Right cardiac atrium (tissue), 5 donors: ENCODE measurements around the gene MGAT4A. TPM values are rescaled to one million over a fixed set of nuclear protein-coding genes. Genes with fewer than 3 reads are reported as not detected.

Experiments
- ATAC-seq, 2 donors: fragments of 200-7000 bp; cut with Tn5 transposase; one replicate each; pipeline versions ENCODE4 v1.8.0 to v1.9.1; 2020; ENCODE audit warnings: moderate library complexity in 2 of 2, mild to moderate bottlenecking in 1 of 2
- DNase-seq, 3 donors: peaks; one replicate each; pipeline ENCODE4 v3.0.0-alpha.2; 2020
- H3K27ac ChIP-seq: one replicate; pipeline ENCODE4 v1.5.1; 2013; ENCODE audit warnings: mild to moderate bottlenecking, low read length, control low read depth, moderate library complexity
- H3K27me3 ChIP-seq: one replicate; pipeline ENCODE4 v1.6.1; 2013; ENCODE audit not compliant: control insufficient read depth, insufficient read depth
- H3K4me1 ChIP-seq: one replicate; pipeline ENCODE4 v1.6.1; 2013; ENCODE audit warnings: low read length; ENCODE audit not compliant: control insufficient read depth, insufficient read depth
- H3K4me3 ChIP-seq: one replicate; pipeline ENCODE4 v1.5.1; 2013; ENCODE audit warnings: low read length, control low read depth
- H3K9me3 ChIP-seq: one replicate; pipeline ENCODE4 v1.6.1; 2013; ENCODE audit warnings: low read length; ENCODE audit not compliant: control insufficient read depth
- WGBS: extraction: QIAGEN DNeasy Blood & Tissue Kit; methylation state at CpG from one replicate; pipeline ENCODE4 v1.1.7; 2013; 5-methylcytosine and 5-hydroxymethylcytosine counted together
- intact Hi-C, 4 donors: fragments of 100-400 bp; cut with DNase I; formaldehyde crosslinking; loops; one replicate each; pipeline versions ENCODE4 v1.11.0 to v1.14.0; 2022 to 2023
- polyA plus RNA-seq: library from polyadenylated mRNA; stranded (reverse); fragments of 200-250 nt; gene quantifications from one replicate; pipeline ENCODE4 v1.2.3, GENCODE V29; 2013
- total RNA-seq, 4 donors: library from RNA; stranded (reverse); fragmentation: NEBNext Ultra II Directional; extraction: Animal tissue kit (Norgen Biotek cat#: 25700); gene quantifications; one replicate each; pipeline ENCODE4 v1.2.1, GENCODE V29; 2021
- donor health status: healthy with polysubstance abuse.
- donor health status: DM: no; HTN: yes; CAD: no.
- donor health status: DM: no; HTN: no; CAD: no.
- donor health status: DM: no; HTN: yes; CAD: no; lungs with severe emphysema.
- donor health status: DM: yes; HTN: yes; CAD: no.

MGAT4A gene
- total and polyA plus RNA-seq, 5 donors = 5.2 to 37.2 (median 24.9) TPM

DNA sequence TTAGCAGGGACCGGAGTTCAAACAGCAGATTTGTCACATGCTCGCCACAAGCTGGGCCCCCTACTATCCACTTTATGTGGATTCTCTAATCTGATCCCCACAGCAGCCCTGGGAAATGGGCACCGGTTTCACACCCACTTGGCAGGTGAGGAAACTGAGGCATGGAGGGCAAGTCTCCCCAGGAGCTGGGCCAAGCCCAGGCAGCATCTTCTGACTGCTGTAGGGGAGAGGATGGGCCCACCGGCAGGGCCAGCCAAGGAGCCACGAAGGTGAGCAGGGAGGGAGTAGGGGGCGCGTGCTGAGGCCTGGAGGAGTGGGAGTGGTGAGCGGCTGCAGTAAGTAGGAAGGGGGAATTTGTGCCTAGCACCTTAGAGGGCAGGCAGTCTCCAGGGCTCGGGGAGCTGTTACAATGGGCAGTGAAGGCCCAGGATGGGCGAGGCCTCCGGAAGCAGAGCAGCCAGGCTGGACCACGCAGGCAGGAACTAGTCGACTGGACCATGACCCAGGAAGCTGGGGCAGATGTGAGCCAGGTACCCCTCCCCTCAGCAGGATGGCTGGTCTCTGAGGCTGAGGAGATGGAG is 159.7 kb downstream of the MGAT4A start:
- Histone ChIP-seq H3K4me1 (no peaks in the 10 kb centered on the region), H3K27ac (no peak overlapping the region), H3K4me3 (no peak overlapping the region), H3K9me3 (no peaks in the 10 kb centered on the region), H3K27me3 (no peaks in the 10 kb centered on the region)
- 87% methylated on average over 13 of the region's 13 CpGs for WGBS
- intact Hi-C loops = loop anchor here in 3 of 4 donors (10.0 kb wide), 2 partner anchors 126 to 156 kb away; partner anchors contain the start of gene INPP4A (in 1 of the 3)
- no peak for DNase-seq
- ATAC-seq = no peak

GRCh38 chr2:98570356-98570755 is 160.6 kb downstream of the MGAT4A start:
- WGBS = 96% methylated on average over 5 of the region's 5 CpGs
- intact Hi-C loops = loop anchor here in 3 of 4 donors (10.0 kb wide), 2 partner anchors 126 to 156 kb away; partner anchors contain the start of gene INPP4A (in 1 of the 3)
- H3K27ac ChIP-seq = no peak overlapping the region
- H3K9me3 ChIP-seq = no peaks in the 10 kb centered on the region
- no peaks in the 10 kb centered on the region for H3K27me3 ChIP-seq
- ATAC-seq (no peak), DNase-seq (no peak)
- H3K4me1 ChIP-seq = no peaks in the 10 kb centered on the region
- H3K4me3 ChIP-seq = no peak overlapping the region

- intact Hi-C loops = loop anchor here in 3 of 4 donors (10.0 kb wide), 2 partner anchors 125 to 155 kb away; partner anchors contain the start of gene INPP4A (in 2 of the 3)
- Histone ChIP-seq H3K4me3 (no peak overlapping the region), H3K27ac (no peak overlapping the region), H3K4me1 (no peaks in the 10 kb centered on the region), H3K9me3 (no peaks in the 10 kb centered on the region), H3K27me3 (no peaks in the 10 kb centered on the region)
- ATAC-seq (no peak), DNase-seq (no peak)
- WGBS = 95% methylated on average over 13 of the region's 13 CpGs
Observed at GRCh38 chr2:98569915-98570314, 161.0 kb downstream of the MGAT4A start.

GRCh38 chr2:98569197-98569793 is 161.6 kb downstream of the MGAT4A start:
- ATAC-seq = peak in 1 of 2 donors; percentile 43
- intact Hi-C loops = loop anchor here in 1 of 4 donors (10.0 kb wide), 1 partner anchor 124 kb away; the partner anchor contains the start of gene INPP4A
- H3K9me3 ChIP-seq = no peaks in the 10 kb centered on the region
- no peak overlapping the region for H3K4me3 ChIP-seq
- no peak overlapping the region for H3K27ac ChIP-seq
- peak; percentile 46 to 82 (median 81) for DNase-seq
- no peaks in the 10 kb centered on the region for H3K27me3 ChIP-seq
- 70% methylated on average over 19 of the region's 19 CpGs for WGBS
- no peaks in the 10 kb centered on the region for H3K4me1 ChIP-seq

Other genes with a start within 250 kb of the MGAT4A start
- gene COA5, start 122.6 kb downstream of the MGAT4A start, total RNA-seq = 10 to 100 TPM; 24.8 to 30.4 (median 28.2) TPM
- gene COA5, start 122.6 kb downstream of the MGAT4A start, polyA plus RNA-seq = 37.4 TPM
- 10 to 100 TPM; 29.4 to 38.1 (median 33.1) TPM for gene UNC50, start 122.5 kb downstream of the MGAT4A start, total RNA-seq
- gene UNC50, start 122.5 kb downstream of the MGAT4A start, polyA plus RNA-seq = 30.8 TPM
- gene CRACDL, start 205.1 kb upstream of the MGAT4A start, total RNA-seq = 1 to 10 TPM; 4.7 to 5.7 (median 5.1) TPM
- gene CRACDL, start 205.1 kb upstream of the MGAT4A start, polyA plus RNA-seq = 2.7 TPM